CD4-positive, CD25-positive, alpha-beta regulatory T cell (primary cell): ENCODE data around the gene SCN1A. TPM values are rescaled to one million over a fixed set of nuclear protein-coding genes. Genes with fewer than 3 reads are reported as not detected.

Source experiments
- ATAC-seq, 2 donors: fragments of 150-1000 bp; cut with Tn5 transposase; one replicate each; pipeline ENCODE4 v1.10.0; 2021; ENCODE audit warnings: low read depth in 2 of 2, moderate number of reproducible peaks in 2 of 2, moderate library complexity in 1 of 2
- DNase-seq, 3 donors: peaks; one replicate each; pipeline versions ENCODE4 v3.0.0 to v3.0.0-alpha.2; 2012 to 2022; ENCODE audit warnings: mixed read lengths in 1 of 3
- H3K27ac ChIP-seq: one replicate; pipeline ENCODE4 v1.7.0; 2013; ENCODE audit warnings: mild to moderate bottlenecking, low read length; ENCODE audit not compliant: insufficient read depth, poor library complexity, severe bottlenecking
- H3K27me3 ChIP-seq: one replicate; pipeline ENCODE4 v1.7.0; 2013; ENCODE audit warnings: low read length; ENCODE audit not compliant: control insufficient read depth, insufficient read depth
- H3K36me3 ChIP-seq: one replicate; pipeline ENCODE4 v1.7.0; 2013; ENCODE audit warnings: mild to moderate bottlenecking, low read length, moderate library complexity; ENCODE audit not compliant: control insufficient read depth, insufficient read depth
- H3K4me1 ChIP-seq: 2 replicates; pipeline ENCODE4 v1.7.0; 2013; ENCODE audit warnings: mild to moderate bottlenecking, low read length; ENCODE audit not compliant: insufficient read depth, control insufficient read depth, poor library complexity, severe bottlenecking
- H3K4me3 ChIP-seq: one replicate; pipeline ENCODE4 v1.7.0; 2013; ENCODE audit warnings: low read depth, mild to moderate bottlenecking, low read length, moderate library complexity
- H3K9me3 ChIP-seq, 2 experiments: 1 replicate in 1 of 2; 2 replicates in 1 of 2; pipeline ENCODE4 v1.7.0; 2013; ENCODE audit warnings: low read length in 2 of 2, mild to moderate bottlenecking in 1 of 2, moderate library complexity in 1 of 2; ENCODE audit not compliant: control insufficient read depth in 2 of 2
- H3K27ac Mint-ChIP-seq, 3 donors: one replicate each; pipeline ENCODE4 v1.8.0; 2020 to 2022; ENCODE audit warnings: mild to moderate bottlenecking in 3 of 3, mixed read lengths in 3 of 3, moderate library complexity in 2 of 3
- H3K27me3 Mint-ChIP-seq: one replicate; pipeline ENCODE4 v1.8.0; 2022; ENCODE audit warnings: mild to moderate bottlenecking, mixed read lengths
- H3K36me3 Mint-ChIP-seq: one replicate; pipeline ENCODE4 v1.8.0; 2020; ENCODE audit warnings: mixed read lengths
- H3K4me1 Mint-ChIP-seq, 4 donors: one replicate each; pipeline ENCODE4 v1.8.0; 2020 to 2022; ENCODE audit warnings: mixed read lengths in 4 of 4, mild to moderate bottlenecking in 1 of 4
- H3K4me3 Mint-ChIP-seq, 4 donors: one replicate each; pipeline ENCODE4 v1.8.0; 2020 to 2022; ENCODE audit warnings: mild to moderate bottlenecking in 4 of 4, mixed read lengths in 4 of 4, moderate library complexity in 3 of 4
- H3K9me3 Mint-ChIP-seq, 7 donors: one replicate each; pipeline ENCODE4 v1.8.0; 2020 to 2022; ENCODE audit warnings: mixed read lengths in 7 of 7, mild to moderate bottlenecking in 3 of 7, moderate library complexity in 2 of 7
- polyA plus RNA-seq, 4 donors: library from polyadenylated mRNA; unstranded; fragments of 300-500 nt; fragmentation: Illumina TruSeq; gene quantifications; one replicate each; pipeline ENCODE4 v1.2.3, GENCODE V29; 2021
- total RNA-seq: library from RNA; stranded (reverse); gene quantifications from one replicate; pipeline ENCODE4 v1.2.3, GENCODE V29; 2022

Gene SCN1A
- total and polyA plus RNA-seq, 5 donors from 2014 or later = not detected

DNA sequence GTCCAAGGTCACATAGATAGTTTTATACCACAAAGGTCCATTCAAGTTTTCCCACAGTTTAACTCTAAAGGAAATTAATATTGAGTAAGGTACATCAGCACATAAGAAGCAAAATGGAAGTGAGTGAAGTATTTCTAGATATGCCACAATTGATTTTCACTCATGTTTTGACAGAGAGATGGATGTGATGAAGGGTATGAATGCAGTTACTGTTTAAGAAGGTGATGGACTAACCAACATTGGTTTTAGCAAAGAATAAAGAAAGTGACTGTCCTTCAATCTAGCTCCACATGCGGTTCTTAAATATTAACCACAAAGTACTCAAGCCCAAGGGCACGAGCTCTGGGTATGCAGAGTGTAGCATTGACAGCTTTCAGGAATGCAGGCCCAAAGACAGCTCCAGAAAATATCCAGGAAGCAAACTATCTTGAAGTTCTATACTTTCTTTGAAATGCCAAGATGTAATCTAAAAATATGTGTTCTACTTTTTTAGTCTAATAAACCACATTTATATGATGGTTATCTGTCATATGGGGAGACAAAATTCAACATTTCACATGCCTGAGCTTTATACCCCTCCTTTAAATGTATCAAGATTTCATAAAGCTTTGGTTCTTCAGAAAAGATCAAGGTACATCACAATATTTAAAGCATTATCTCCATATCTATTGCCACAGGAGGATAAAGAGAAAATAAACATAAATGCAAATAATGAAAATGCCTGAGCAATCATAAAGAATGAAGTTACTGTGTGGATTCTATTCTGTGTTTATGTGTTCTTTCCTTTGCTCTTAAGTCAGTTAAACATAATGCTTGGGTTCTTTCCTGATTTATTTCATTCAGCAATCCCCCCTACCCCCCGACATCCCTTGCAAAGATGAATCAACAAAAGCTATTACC, 6.7 kb upstream of the SCN1A start:
- no peaks in the 10 kb centered on the region for H3K4me1 ChIP-seq
- DNase-seq = no peak
- ATAC-seq = no peak

DNA sequence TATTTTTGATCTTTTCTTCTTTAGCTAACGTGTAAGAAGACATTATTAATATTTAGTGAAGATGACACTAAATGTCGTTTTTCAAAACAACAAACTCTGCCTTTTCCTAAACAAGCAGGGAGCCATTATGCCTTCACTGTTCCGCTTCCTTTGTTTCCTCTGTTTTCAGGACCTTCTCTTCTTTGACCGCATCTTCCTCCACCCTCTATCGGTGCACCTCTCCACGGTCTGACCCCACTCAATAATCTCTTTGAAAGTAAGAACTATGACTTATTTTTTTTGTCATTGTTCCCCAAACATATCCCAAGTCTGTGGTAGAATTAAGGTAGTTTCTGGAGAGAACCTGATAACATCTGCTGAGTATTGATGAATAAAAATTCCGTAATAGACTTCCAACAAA, 5.8 kb upstream of the SCN1A start:
- Histone ChIP-seq H3K27me3 (peaks cover 3% of the 10 kb centered on the region), H3K4me1 (no peaks in the 10 kb centered on the region), H3K36me3 (no peaks in the 10 kb centered on the region), H3K4me3 (no peak overlapping the region), H3K27ac (no peak overlapping the region), H3K9me3 (no peaks in the 10 kb centered on the region)
- ATAC-seq = no peak
- Mint-ChIP-seq H3K9me3 (no peaks in the 10 kb centered on the region), H3K4me1 (no peaks in the 10 kb centered on the region), H3K36me3 (no peaks in the 10 kb centered on the region), H3K4me3 (no peak overlapping the region), H3K27me3 (no peaks in the 10 kb centered on the region), H3K27ac (no peak overlapping the region)
- DNase-seq = no peak

More for the DNA sequence above, 6.7 kb upstream of the SCN1A start:
- Mint-ChIP-seq H3K4me1 (no peaks in the 10 kb centered on the region), H3K36me3 (no peaks in the 10 kb centered on the region), H3K4me3 (no peak overlapping the region), H3K27me3 (no peaks in the 10 kb centered on the region), H3K9me3 (peaks cover 0 to under 1% (median 0%) of the 10 kb centered on the region in 7 donors), H3K27ac (no peak overlapping the region)
- Histone ChIP-seq H3K27me3 (peaks cover 3% of the 10 kb centered on the region), H3K9me3 (no peaks in the 10 kb centered on the region), H3K36me3 (no peaks in the 10 kb centered on the region), H3K27ac (no peak overlapping the region), H3K4me3 (no peak overlapping the region)

DNA sequence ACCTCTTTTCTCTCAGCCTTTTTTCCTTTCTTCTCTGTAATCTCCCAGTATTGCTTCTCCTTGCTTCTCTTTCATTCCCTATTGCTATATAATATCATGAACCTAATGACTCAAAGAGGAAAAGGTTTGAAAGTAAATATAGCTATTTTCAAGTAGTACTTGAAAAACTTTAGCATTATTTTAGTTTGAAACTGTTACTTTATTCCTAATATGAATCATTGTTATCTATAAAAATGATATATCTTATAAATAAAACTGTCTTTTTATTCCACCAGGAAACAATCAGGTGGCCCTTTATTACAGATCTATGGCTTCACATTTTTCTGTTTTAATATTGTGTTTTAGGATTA, 311 bp upstream of the SCN1A start:
- Mint-ChIP-seq H3K27ac (no peak overlapping the region), H3K27me3 (peaks cover 6% of the 10 kb centered on the region), H3K4me3 (no peak overlapping the region), H3K4me1 (peaks cover 0 to 6% (median 4%) of the 10 kb centered on the region in 4 donors), H3K9me3 (no peaks in the 10 kb centered on the region), H3K36me3 (no peaks in the 10 kb centered on the region)
- Histone ChIP-seq H3K27ac (no peak overlapping the region), H3K9me3 (no peaks in the 10 kb centered on the region), H3K4me3 (no peak overlapping the region), H3K4me1 (no peaks in the 10 kb centered on the region), H3K27me3 (peaks cover 3% of the 10 kb centered on the region), H3K36me3 (no peaks in the 10 kb centered on the region)
- ATAC-seq = no peak
- no peak for DNase-seq

DNA sequence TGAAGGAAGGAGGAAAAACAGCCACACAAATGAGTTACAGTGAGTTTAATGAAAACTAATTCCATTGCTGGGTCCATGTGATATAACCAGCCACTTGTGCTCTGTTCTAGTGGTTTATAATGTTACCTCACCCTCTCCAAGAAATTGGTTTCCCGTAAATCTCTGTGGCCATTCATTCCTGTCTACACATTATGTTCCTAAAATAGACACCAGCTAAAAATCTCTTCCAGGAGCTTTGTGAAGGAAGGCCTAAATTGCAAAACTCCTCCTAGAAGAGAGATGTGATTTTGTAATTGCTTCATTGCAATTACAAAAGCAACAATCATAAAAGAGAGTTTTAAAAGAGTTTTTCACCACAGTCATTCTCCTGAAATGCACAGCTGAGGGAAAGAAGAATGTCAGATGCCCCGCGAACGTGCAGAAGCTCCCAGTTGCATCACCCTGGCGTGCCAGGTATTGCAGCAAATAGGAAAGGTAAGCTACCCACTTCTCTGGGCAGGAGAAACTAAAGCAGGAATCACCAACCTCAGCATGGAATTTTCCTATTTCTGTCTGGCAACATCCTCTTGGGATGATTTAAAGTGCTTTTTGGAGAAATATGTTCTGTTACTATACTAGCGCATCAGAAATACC, 1.7 kb downstream of the SCN1A start:
- H3K27me3 ChIP-seq = peaks cover 10% of the 10 kb centered on the region
- Mint-ChIP-seq H3K9me3 (no peaks in the 10 kb centered on the region), H3K27ac (no peak overlapping the region), H3K27me3 (peaks cover 17% of the 10 kb centered on the region), H3K4me3 (no peak overlapping the region), H3K4me1 (peaks cover 0 to 6% (median 4%) of the 10 kb centered on the region in 4 donors), H3K36me3 (no peaks in the 10 kb centered on the region)
- H3K4me1 ChIP-seq = no peaks in the 10 kb centered on the region
- DNase-seq = no peak
- H3K9me3 ChIP-seq = no peaks in the 10 kb centered on the region
- H3K36me3 ChIP-seq = no peaks in the 10 kb centered on the region
- no peak overlapping the region for H3K27ac ChIP-seq
- H3K4me3 ChIP-seq = no peak overlapping the region
- no peak for ATAC-seq

DNA sequence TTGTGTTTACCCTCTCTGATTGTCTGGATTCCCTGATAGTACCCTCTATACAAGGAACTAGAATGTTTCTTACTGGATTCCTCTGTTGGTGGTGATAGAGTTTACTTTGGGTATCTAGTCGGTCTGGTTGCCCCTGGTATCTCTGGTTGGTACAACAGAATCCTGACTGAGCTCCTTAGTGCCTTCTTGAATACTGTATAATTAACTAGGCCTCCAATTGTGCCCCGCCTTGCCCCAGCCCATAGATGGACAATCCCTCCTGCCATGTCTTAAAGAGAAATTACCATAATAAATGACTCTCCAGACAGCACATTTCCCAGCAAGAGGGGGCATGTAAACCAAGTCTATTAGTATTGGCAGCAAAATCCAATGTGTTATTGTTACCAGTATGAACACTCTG, 2.3 kb downstream of the SCN1A start:
- DNase-seq = no peak
- Mint-ChIP-seq H3K9me3 (no peaks in the 10 kb centered on the region), H3K4me3 (no peak overlapping the region), H3K27me3 (peaks cover 17% of the 10 kb centered on the region), H3K36me3 (no peaks in the 10 kb centered on the region), H3K27ac (no peak overlapping the region), H3K4me1 (peaks cover 0 to 6% (median 4%) of the 10 kb centered on the region in 4 donors)
- ATAC-seq = no peak
- H3K4me1 ChIP-seq = no peaks in the 10 kb centered on the region
- no peak overlapping the region for H3K27ac ChIP-seq
- H3K36me3 ChIP-seq = no peaks in the 10 kb centered on the region
- no peaks in the 10 kb centered on the region for H3K9me3 ChIP-seq
- H3K27me3 ChIP-seq = peaks cover 8% of the 10 kb centered on the region
- H3K4me3 ChIP-seq = no peak overlapping the region

DNA sequence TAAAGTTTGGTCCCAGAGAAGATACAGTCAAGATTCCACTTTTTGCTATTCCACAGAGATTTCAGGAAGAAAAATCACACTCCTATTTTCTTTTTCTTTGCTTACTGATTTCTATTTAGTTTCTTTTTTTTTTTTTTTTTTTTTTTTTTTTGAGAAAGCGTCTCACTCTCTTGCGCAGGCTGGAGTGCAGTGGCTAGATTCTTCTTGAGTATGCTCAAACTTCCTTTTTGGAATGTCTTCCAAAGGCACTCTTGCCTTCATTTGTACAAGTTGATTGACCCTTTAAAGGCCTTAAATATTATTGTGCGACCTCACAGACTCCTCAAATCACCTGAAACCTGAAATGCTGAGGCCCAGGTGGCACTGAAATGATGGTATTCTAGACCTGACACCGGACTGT, 9.6 kb downstream of the SCN1A start:
- no peak overlapping the region for H3K4me3 Mint-ChIP-seq
- no peak for DNase-seq

DNA sequence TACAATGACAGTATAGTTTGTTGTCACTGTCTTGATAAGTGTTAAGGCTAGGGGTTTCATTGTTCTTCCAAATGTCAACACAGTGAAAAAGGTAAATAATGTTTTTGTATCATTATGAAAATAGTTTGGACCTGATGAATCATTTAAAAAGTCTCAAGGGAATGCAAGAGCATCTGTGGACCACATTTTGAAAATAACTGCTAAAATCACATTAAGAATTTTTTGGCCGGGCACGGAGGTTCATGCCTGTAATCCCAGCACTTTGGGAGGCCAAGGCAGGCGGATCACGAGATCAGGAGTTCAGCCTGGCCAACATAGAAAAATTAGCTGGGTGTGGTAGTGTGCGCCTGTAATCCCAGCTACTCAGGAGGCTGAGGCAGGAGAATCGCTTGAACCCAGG, 10.3 kb downstream of the SCN1A start:
- Mint-ChIP-seq H3K4me3 (no peak overlapping the region), H3K36me3 (no peaks in the 10 kb centered on the region), H3K27ac (no peak overlapping the region), H3K9me3 (no peaks in the 10 kb centered on the region), H3K4me1 (no peaks in the 10 kb centered on the region), H3K27me3 (peaks cover 12% of the 10 kb centered on the region)
- no peaks in the 10 kb centered on the region for H3K4me1 ChIP-seq
- H3K9me3 ChIP-seq = no peaks in the 10 kb centered on the region
- H3K27ac ChIP-seq = no peak overlapping the region
- no peak for DNase-seq
- peaks cover 8% of the 10 kb centered on the region for H3K27me3 ChIP-seq
- no peaks in the 10 kb centered on the region for H3K36me3 ChIP-seq
- no peak overlapping the region for H3K4me3 ChIP-seq
- ATAC-seq = no peak

More for the DNA sequence above, 9.6 kb downstream of the SCN1A start:
- Histone ChIP-seq H3K27ac (no peak overlapping the region), H3K9me3 (no peaks in the 10 kb centered on the region), H3K36me3 (no peaks in the 10 kb centered on the region), H3K4me1 (no peaks in the 10 kb centered on the region), H3K4me3 (no peak overlapping the region), H3K27me3 (peaks cover 8% of the 10 kb centered on the region)
- Mint-ChIP-seq H3K9me3 (no peaks in the 10 kb centered on the region), H3K36me3 (no peaks in the 10 kb centered on the region), H3K27me3 (peaks cover 15% of the 10 kb centered on the region), H3K27ac (no peak overlapping the region), H3K4me1 (no peaks in the 10 kb centered on the region)
- ATAC-seq = no peak

DNA sequence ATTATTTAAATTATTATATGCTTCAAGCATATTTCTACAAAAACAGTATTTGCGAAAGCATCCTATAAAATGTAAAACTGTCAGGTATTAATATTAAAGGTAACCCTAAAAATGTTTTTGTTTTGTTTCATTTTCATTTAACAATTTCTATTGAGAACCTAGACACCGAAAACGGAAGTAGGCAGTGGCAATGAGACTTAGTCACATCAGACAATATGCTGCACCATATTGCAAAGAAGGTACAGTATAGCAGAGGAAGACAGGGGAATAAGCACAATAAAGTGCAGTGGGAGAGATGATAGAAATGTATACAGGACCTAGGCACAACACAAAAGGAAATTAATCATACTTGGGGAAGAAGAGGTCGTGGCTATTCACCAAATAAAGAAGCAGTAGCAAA, 12.2 kb downstream of the SCN1A start:
- Histone ChIP-seq H3K27me3 (no peaks in the 10 kb centered on the region), H3K4me1 (no peaks in the 10 kb centered on the region), H3K36me3 (no peaks in the 10 kb centered on the region), H3K4me3 (no peak overlapping the region), H3K9me3 (no peaks in the 10 kb centered on the region), H3K27ac (no peak overlapping the region)
- Mint-ChIP-seq H3K4me1 (no peaks in the 10 kb centered on the region), H3K36me3 (no peaks in the 10 kb centered on the region), H3K27me3 (peaks cover 4% of the 10 kb centered on the region), H3K27ac (peak overlapping the region in 1 of 3 donors; percentile 54), H3K4me3 (no peak overlapping the region), H3K9me3 (peaks cover 0 to 3% (median 0%) of the 10 kb centered on the region in 7 donors)
- DNase-seq (no peak), ATAC-seq (no peak)
